GM18858 (cell line): ENCODE measurements around the gene PEX5L.
A peak's percentile ranks its signal among the peaks of the same experiment; 100 is the strongest.

ENCODE experiments used
- ATAC-seq: cut with Tn5 transposase; IDR thresholded peaks from one replicate; pipeline ENCODE4 v1.9.1; 2021; ENCODE audit not compliant: unreplicated experiment

The PEX5L gene

GRCh38 chr3:179852142-179852905 is 184.4 kb downstream of the PEX5L start:
- peak; percentile 71 for ATAC-seq

- ATAC-seq, result no peak
Observed at GRCh38 chr3:179848711-179849110, 188.0 kb downstream of the PEX5L start.

GRCh38 chr3:179842061-179842460 is 194.7 kb downstream of the PEX5L start:
- no peak for ATAC-seq

- ATAC-seq, result no peak
Observed at GRCh38 chr3:179840985-179841384, 195.8 kb downstream of the PEX5L start.

GRCh38 chr3:179837374-179837773 is 199.4 kb downstream of the PEX5L start:
- no peak for ATAC-seq

GRCh38 chr3:179833294-179833693 is 203.4 kb downstream of the PEX5L start:
- no peak for ATAC-seq

GRCh38 chr3:179832333-179832854 is 204.3 kb downstream of the PEX5L start:
- no peak for ATAC-seq

GRCh38 chr3:179829401-179829800 is 207.3 kb downstream of the PEX5L start:
- ATAC-seq, result no peak

- no peak for ATAC-seq
Observed at GRCh38 chr3:179828738-179829137, 208.0 kb downstream of the PEX5L start.

GRCh38 chr3:179826247-179826637 is 210.5 kb downstream of the PEX5L start:
- no peak for ATAC-seq

GRCh38 chr3:179825527-179826246 is 211.1 kb downstream of the PEX5L start:
- no peak for ATAC-seq

- no peak for ATAC-seq
Observed at GRCh38 chr3:179822296-179822695, 214.4 kb downstream of the PEX5L start.

GRCh38 chr3:179819379-179819778 is 217.4 kb downstream of the PEX5L start:
- ATAC-seq, result no peak

GRCh38 chr3:179812096-179812382 is 224.7 kb downstream of the PEX5L start:
- ATAC-seq, result no peak

- ATAC-seq, result peak; percentile 90
Observed at GRCh38 chr3:179811321-179812095, 225.2 kb downstream of the PEX5L start.

GRCh38 chr3:179809639-179810038 is 227.1 kb downstream of the PEX5L start:
- ATAC-seq, result no peak

- no peak for ATAC-seq
Observed at GRCh38 chr3:179807588-179807987, 229.1 kb downstream of the PEX5L start.

GRCh38 chr3:179806177-179806576 is 230.6 kb downstream of the PEX5L start:
- no peak for ATAC-seq

GRCh38 chr3:179801856-179802255 is 234.9 kb downstream of the PEX5L start:
- ATAC-seq, result no peak

- no peak for ATAC-seq
Observed at GRCh38 chr3:179801263-179801662, 235.5 kb downstream of the PEX5L start.

- ATAC-seq, result no peak
Observed at GRCh38 chr3:179797192-179797591, 239.5 kb downstream of the PEX5L start.

- no peak for ATAC-seq
Observed at GRCh38 chr3:179796421-179796820, 240.3 kb downstream of the PEX5L start.
